Astrocyte (in vitro differentiated cells and primary cell): ENCODE data around the gene EXD3. TPM values are rescaled to one million over a fixed set of nuclear protein-coding genes. Genes with fewer than 3 reads are reported as not detected.

Experiments used
- DNase-seq: peaks from one replicate; pipeline ENCODE4 v3.0.0-alpha.2; 2010; ENCODE audit warnings: low read depth
- FAIRE-seq: peaks from 2 replicates; lab custom pipeline; 2011; peaks lifted over from hg19 to GRCh38; lab: Jason Lieb, UNC
- H2AFZ ChIP-seq: 2 replicates; pipeline ENCODE4 v1.6.0; 2012; ENCODE audit warnings: low read depth, low read length, inconsistent platforms
- H3K27ac ChIP-seq: 2 replicates; pipeline ENCODE4 v1.5.1; 2011; ENCODE audit warnings: low read depth, low read length, inconsistent platforms
- H3K27me3 ChIP-seq: 2 replicates; pipeline ENCODE4 v1.6.0; 2011; ENCODE audit warnings: low read length, inconsistent platforms; ENCODE audit not compliant: insufficient read depth
- H3K36me3 ChIP-seq: 2 replicates; pipeline ENCODE4 v1.5.1; 2011; ENCODE audit warnings: low read length, inconsistent platforms; ENCODE audit not compliant: insufficient read depth
- H3K4me1 ChIP-seq: 2 replicates; pipeline ENCODE4 v1.5.1; 2011; ENCODE audit warnings: low read length, inconsistent platforms; ENCODE audit not compliant: insufficient read depth
- H3K4me2 ChIP-seq: 2 replicates; pipeline ENCODE4 v1.6.0; 2012; ENCODE audit warnings: low read length, inconsistent platforms
- H3K4me3 ChIP-seq: 2 replicates; pipeline ENCODE4 v1.5.1; 2011; ENCODE audit warnings: low read depth, mild to moderate bottlenecking, low read length, inconsistent platforms; ENCODE audit not compliant: insufficient read depth
- H3K79me2 ChIP-seq: 2 replicates; pipeline ENCODE4 v1.6.0; 2012; ENCODE audit warnings: mild to moderate bottlenecking, low read length, inconsistent platforms; ENCODE audit not compliant: insufficient read depth
- H3K9ac ChIP-seq: 2 replicates; pipeline ENCODE4 v1.6.0; 2012; ENCODE audit warnings: mild to moderate bottlenecking, low read length, inconsistent platforms
- H3K9me3 ChIP-seq: 2 replicates; pipeline ENCODE4 v1.5.1; 2012; ENCODE audit warnings: low read depth, mild to moderate bottlenecking, low read length, inconsistent platforms; ENCODE audit not compliant: insufficient read depth
- H4K20me1 ChIP-seq: 2 replicates; pipeline ENCODE4 v1.6.0; 2012; ENCODE audit warnings: low read length, inconsistent platforms; ENCODE audit not compliant: insufficient read depth
- H3K27ac Mint-ChIP-seq: one replicate; pipeline ENCODE4 v1.8.0; 2021; ENCODE audit warnings: mild to moderate bottlenecking, mixed read lengths; ENCODE audit not compliant: unreplicated experiment
- H3K27me3 Mint-ChIP-seq: one replicate; pipeline ENCODE4 v1.8.0; 2021; ENCODE audit warnings: low read depth, mixed read lengths; ENCODE audit not compliant: unreplicated experiment
- H3K36me3 Mint-ChIP-seq: one replicate; pipeline ENCODE4 v1.8.0; 2021; ENCODE audit warnings: low read depth, mixed read lengths; ENCODE audit not compliant: unreplicated experiment
- H3K4me1 Mint-ChIP-seq: one replicate; pipeline ENCODE4 v1.8.0; 2021; ENCODE audit warnings: low read depth, mixed read lengths; ENCODE audit not compliant: unreplicated experiment
- H3K4me3 Mint-ChIP-seq: one replicate; pipeline ENCODE4 v1.8.0; 2021; ENCODE audit warnings: mild to moderate bottlenecking, moderate library complexity, mixed read lengths; ENCODE audit not compliant: unreplicated experiment
- H3K9me3 Mint-ChIP-seq: one replicate; pipeline ENCODE4 v1.8.0; 2021; ENCODE audit warnings: mild to moderate bottlenecking, mixed read lengths; ENCODE audit not compliant: unreplicated experiment
- EZH2 ChIP-seq: IDR thresholded peaks from 2 replicates; pipeline ENCODE4 v1.6.1; 2012; ENCODE audit warnings: mild to moderate bottlenecking, low read length, inconsistent platforms; ENCODE audit not compliant: insufficient read depth
- total RNA-seq: library from RNA; stranded (reverse); gene quantifications from 2 replicates; pipeline ENCODE4 v1.2.1, GENCODE V29; 2021
- TF ChIP-seq, protein P1 (sequence below): IDR thresholded peaks from 2 replicates; pipeline ENCODE4 v1.5.1; 2011; ENCODE audit warnings: low read depth, mild to moderate bottlenecking, inconsistent platforms, low read length, moderate library complexity; ENCODE audit not compliant: insufficient read depth

Gene EXD3
- total RNA-seq, 1 donor from 2014 or later, result 8.5 TPM

- H3K9me3 ChIP-seq, result no peaks in the 10 kb centered on the region
- no peaks in the 10 kb centered on the region for H3K9me3 Mint-ChIP-seq
- peak within 1 kb of the TSS; percentile 62 for H3K4me3 Mint-ChIP-seq
- H3K4me2 ChIP-seq, result peak within 1 kb of the TSS; percentile 96
- peak within 1 kb of the TSS; percentile 67 for H3K4me3 ChIP-seq
- FAIRE-seq (no peak), DNase-seq (peak; percentile 66)
- H3K79me2 ChIP-seq, result no peaks in the 10 kb centered on the region
- H3K36me3 Mint-ChIP-seq, result peaks cover 3% of the 10 kb centered on the region
- TF ChIP-seq EZH2, result no peak
- TF ChIP-seq, protein P1, sequence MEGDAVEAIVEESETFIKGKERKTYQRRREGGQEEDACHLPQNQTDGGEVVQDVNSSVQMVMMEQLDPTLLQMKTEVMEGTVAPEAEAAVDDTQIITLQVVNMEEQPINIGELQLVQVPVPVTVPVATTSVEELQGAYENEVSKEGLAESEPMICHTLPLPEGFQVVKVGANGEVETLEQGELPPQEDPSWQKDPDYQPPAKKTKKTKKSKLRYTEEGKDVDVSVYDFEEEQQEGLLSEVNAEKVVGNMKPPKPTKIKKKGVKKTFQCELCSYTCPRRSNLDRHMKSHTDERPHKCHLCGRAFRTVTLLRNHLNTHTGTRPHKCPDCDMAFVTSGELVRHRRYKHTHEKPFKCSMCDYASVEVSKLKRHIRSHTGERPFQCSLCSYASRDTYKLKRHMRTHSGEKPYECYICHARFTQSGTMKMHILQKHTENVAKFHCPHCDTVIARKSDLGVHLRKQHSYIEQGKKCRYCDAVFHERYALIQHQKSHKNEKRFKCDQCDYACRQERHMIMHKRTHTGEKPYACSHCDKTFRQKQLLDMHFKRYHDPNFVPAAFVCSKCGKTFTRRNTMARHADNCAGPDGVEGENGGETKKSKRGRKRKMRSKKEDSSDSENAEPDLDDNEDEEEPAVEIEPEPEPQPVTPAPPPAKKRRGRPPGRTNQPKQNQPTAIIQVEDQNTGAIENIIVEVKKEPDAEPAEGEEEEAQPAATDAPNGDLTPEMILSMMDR, result no peak
- H2AFZ ChIP-seq, result peak within 1 kb of the TSS; percentile 88
- H3K27me3 ChIP-seq, result no peaks in the 10 kb centered on the region
- H3K9ac ChIP-seq, result peak within 1 kb of the TSS; percentile 82
- no peaks in the 10 kb centered on the region for H3K27me3 Mint-ChIP-seq
- H3K4me1 Mint-ChIP-seq, result peaks cover 10% of the 10 kb centered on the region
- H3K27ac ChIP-seq, result peak within 1 kb of the TSS; percentile 48
- no peaks in the 10 kb centered on the region for H3K36me3 ChIP-seq
- peaks cover 48% of the 10 kb centered on the region for H3K4me1 ChIP-seq
- H4K20me1 ChIP-seq, result peaks cover 41% of the 10 kb centered on the region
- H3K27ac Mint-ChIP-seq, result no peak within 1 kb of the TSS
Observed at GRCh38 chr9:137459152-137459600, 36.2 kb upstream of the EXD3 start, which contains the start of gene NSMF. Gene NSMF (minus strand): TSS chr9:137459334. CDS start chr9:137459102, 232 bp downstream.

DNA sequence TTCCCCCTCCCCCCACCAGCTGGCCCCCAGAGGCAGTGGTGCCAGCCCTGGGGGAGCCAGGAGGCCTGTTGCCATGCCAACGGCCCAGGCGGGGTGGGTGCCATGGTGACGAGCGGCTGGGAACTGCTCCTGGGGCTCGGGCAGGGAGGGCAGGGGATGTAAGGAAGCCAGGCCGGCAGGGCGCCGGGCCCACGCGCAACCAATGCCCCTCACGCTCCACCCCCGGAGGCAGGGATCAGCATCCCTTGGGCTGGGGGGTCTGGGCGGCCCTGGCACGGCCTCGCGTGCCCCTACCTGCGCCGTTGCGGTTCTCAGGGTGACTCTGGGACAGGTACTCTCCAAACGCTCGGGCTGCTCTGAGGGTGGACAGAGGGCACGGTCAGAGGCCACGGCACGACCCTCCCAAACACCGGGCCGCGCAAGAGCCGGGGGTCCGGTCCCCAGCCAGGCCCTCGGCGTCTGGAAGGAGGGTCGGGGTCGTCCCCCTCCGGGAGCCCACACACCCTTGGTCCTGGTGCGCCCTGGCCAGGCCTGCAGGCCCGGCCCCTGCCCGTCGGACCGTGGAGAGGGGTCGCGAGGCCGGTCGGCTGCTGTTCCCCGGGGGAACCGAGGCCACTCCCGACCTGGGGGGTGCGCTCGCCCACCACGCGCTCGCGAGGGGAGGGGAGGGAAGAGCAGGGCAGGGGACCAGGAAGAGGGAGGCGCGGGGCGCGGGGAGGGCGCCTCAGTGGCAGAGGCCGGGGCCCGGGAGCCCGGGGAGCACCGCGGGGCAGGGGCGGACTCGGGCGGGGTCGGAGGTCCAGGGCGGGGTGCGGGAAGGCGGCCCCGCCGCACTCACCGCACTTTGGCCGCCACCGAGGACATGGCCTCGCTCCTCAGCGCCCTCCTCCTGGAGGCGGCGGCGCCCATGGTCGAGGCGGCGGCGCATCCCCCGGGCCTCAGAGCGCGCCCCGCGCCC, 35.5 kb upstream of the EXD3 start:
- Histone ChIP-seq H3K4me3 (peak overlapping the region; percentile 67), H3K9ac (peak overlapping the region; percentile 82), H3K79me2 (no peaks in the 10 kb centered on the region), H2AFZ (peak overlapping the region; percentile 47), H3K27me3 (no peaks in the 10 kb centered on the region), H3K4me2 (peak overlapping the region; percentile 96), H3K36me3 (no peaks in the 10 kb centered on the region), H3K27ac (no peak overlapping the region), H4K20me1 (peaks cover 44% of the 10 kb centered on the region), H3K9me3 (no peaks in the 10 kb centered on the region), H3K4me1 (peaks cover 48% of the 10 kb centered on the region)
- H3K36me3 Mint-ChIP-seq, result peaks cover 6% of the 10 kb centered on the region
- H3K4me1 Mint-ChIP-seq, result peaks cover 10% of the 10 kb centered on the region
- FAIRE-seq (no peak), DNase-seq (peak; percentile 8)
- no peaks in the 10 kb centered on the region for H3K9me3 Mint-ChIP-seq
- peak overlapping the region; percentile 57 for H3K4me3 Mint-ChIP-seq
- H3K27ac Mint-ChIP-seq, result no peak overlapping the region
- TF ChIP-seq EZH2, result no peak
- TF ChIP-seq, protein P1, result no peak
- H3K27me3 Mint-ChIP-seq, result no peaks in the 10 kb centered on the region
